Umbilical cord (tissue), 1 donor: ENCODE measurements around the gene EFNA2. TPM values are rescaled to one million over a fixed set of nuclear protein-coding genes. Genes with fewer than 3 reads are reported as not detected.

ENCODE experiments used
- total RNA-seq: library from RNA; depleted of rRNA; stranded (reverse); fragments of >200 nt; gene quantifications from one replicate; pipeline ENCODE4 v1.2.3, GENCODE V29; 2014; ENCODE audit warnings: low replicate concordance; ENCODE audit not compliant: insufficient read depth

The EFNA2 gene
- total RNA-seq, 1 donor from 2014 or later = not detected

Other genes starting within 250 kb of the EFNA2 start
- gene ABCA7, start 245.8 kb upstream of the EFNA2 start, total RNA-seq = 2.2 TPM
- 15.6 TPM for gene ARHGAP45, start 218.7 kb upstream of the EFNA2 start, total RNA-seq
- gene POLR2E, start 190.5 kb upstream of the EFNA2 start, total RNA-seq = 42.6 TPM
- 169 TPM for gene GPX4, start 181.9 kb upstream of the EFNA2 start, total RNA-seq
- gene SBNO2, start 111.6 kb upstream of the EFNA2 start, total RNA-seq = 21.7 TPM
- gene STK11, start 80.1 kb upstream of the EFNA2 start, total RNA-seq = 60.4 TPM
- not detected for gene CBARP, start 47.9 kb upstream of the EFNA2 start, total RNA-seq
- gene ATP5F1D, start 44.1 kb upstream of the EFNA2 start, total RNA-seq = 24.8 TPM
- gene MIDN, start 37.3 kb upstream of the EFNA2 start, total RNA-seq = 16.6 TPM
- gene CIRBP, start 16.5 kb upstream of the EFNA2 start, total RNA-seq = 319 TPM
- 1.7 TPM for gene FAM174C, start 10.3 kb upstream of the EFNA2 start, total RNA-seq
- gene NDUFS7, start 98.0 kb downstream of the EFNA2 start, total RNA-seq = 29.1 TPM
- gene GAMT, start 115.7 kb downstream of the EFNA2 start, total RNA-seq = 13.7 TPM
- 30.8 TPM for gene DAZAP1, start 121.7 kb downstream of the EFNA2 start, total RNA-seq
- gene RPS15, start 152.5 kb downstream of the EFNA2 start, total RNA-seq = 212 TPM
- gene APC2, start 164.2 kb downstream of the EFNA2 start, total RNA-seq = 0.72 TPM
- 22.9 TPM for gene C19orf25, start 193.3 kb downstream of the EFNA2 start, total RNA-seq
- gene PCSK4, start 204.5 kb downstream of the EFNA2 start, total RNA-seq = 1.9 TPM
- gene REEP6, start 205.3 kb downstream of the EFNA2 start, total RNA-seq = 1.4 TPM
- 5.1 TPM for gene ADAMTSL5, start 227.1 kb downstream of the EFNA2 start, total RNA-seq
- gene PLK5, start 238.2 kb downstream of the EFNA2 start, total RNA-seq = not detected